Measurements from ENCODE around the gene TP53BP1.

DNA sequence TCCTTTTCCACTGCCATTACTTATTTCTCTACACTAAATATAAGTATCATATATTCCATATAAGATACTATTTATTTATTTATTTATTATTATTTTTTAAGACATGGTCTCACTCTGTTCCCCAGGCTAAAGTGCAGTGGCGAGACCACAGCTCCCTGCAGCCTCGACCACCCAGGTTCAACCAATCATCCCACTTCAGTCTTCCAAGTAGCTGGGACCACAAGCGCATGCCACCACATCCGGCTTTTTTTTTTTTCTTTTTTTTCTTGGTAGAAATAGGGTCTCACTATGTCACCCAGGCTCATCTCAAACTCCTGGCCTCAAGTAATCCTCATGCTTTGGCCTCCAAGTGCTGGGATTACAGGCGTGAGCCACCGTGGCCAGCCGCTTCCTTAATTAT, 56.6 kb downstream of the TP53BP1 start:
- no peak for TF ChIP-seq EZH2phosphoT487 (IDR thresholded peaks at IDR 0.05; ENCODE audit: insufficient read depth, low read depth)
- TF ChIP-seq EZH2 (IDR thresholded peaks at IDR 0.05; ENCODE audit: insufficient read depth, poor library complexity, severe bottlenecking), result no peak

Measured in GM23248 (cell line).